GM06990 (cell line): ENCODE data around the gene DOCK9.
A peak's percentile ranks its signal among the peaks of the same experiment; 100 is the strongest.

ENCODE experiments used
- DNase-seq: peaks from one replicate; pipeline ENCODE4 v3.0.0-alpha.2; 2011; ENCODE audit not compliant: insufficient read length; ENCODE audit errors: extremely low read depth
- H3K27me3 ChIP-seq: replicated peaks from 2 replicates; pipeline ENCODE4 v1.6.0; 2011; ENCODE audit warnings: low read length; ENCODE audit not compliant: control insufficient read depth, insufficient read depth
- H3K36me3 ChIP-seq: 2 replicates; pipeline ENCODE4 v1.5.1; 2011; ENCODE audit warnings: low read length; ENCODE audit not compliant: control insufficient read depth, insufficient read depth
- H3K4me3 ChIP-seq: replicated peaks from 2 replicates; pipeline ENCODE4 v1.5.1; 2011; ENCODE audit warnings: low read depth, mild to moderate bottlenecking, control low read depth, low read length
- TF ChIP-seq, protein P1 (sequence below): IDR thresholded peaks from 2 replicates; pipeline ENCODE4 v1.5.1; 2011; ENCODE audit warnings: low read length, control low read depth, mild to moderate bottlenecking, inconsistent platforms; ENCODE audit not compliant: insufficient read depth, poor library complexity, severe bottlenecking

Gene DOCK9

DNA sequence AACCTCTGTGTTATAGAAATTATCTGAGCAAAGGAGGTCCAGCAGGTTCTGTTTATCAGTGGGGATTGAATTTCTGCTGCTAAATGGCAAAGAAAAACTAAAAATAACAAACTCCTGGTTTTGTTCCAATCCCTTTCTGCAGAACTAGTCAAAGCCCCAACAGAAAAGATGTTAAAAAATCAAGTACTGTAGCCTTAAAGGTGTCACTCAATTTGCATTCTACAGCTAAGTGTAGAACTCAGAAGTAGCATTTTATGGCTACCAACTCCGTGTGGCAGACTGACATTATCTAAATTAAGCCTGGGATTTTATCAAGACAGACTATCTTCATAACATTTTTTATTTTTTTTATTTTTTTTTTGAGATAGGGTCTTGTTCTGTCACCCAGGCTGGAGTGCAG is 133.8 kb downstream of the DOCK9 start:
- no peak overlapping the region for H3K4me3 ChIP-seq
- DNase-seq = no peak
- TF ChIP-seq, protein P1, sequence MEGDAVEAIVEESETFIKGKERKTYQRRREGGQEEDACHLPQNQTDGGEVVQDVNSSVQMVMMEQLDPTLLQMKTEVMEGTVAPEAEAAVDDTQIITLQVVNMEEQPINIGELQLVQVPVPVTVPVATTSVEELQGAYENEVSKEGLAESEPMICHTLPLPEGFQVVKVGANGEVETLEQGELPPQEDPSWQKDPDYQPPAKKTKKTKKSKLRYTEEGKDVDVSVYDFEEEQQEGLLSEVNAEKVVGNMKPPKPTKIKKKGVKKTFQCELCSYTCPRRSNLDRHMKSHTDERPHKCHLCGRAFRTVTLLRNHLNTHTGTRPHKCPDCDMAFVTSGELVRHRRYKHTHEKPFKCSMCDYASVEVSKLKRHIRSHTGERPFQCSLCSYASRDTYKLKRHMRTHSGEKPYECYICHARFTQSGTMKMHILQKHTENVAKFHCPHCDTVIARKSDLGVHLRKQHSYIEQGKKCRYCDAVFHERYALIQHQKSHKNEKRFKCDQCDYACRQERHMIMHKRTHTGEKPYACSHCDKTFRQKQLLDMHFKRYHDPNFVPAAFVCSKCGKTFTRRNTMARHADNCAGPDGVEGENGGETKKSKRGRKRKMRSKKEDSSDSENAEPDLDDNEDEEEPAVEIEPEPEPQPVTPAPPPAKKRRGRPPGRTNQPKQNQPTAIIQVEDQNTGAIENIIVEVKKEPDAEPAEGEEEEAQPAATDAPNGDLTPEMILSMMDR = no peak
- H3K27me3 ChIP-seq = no peaks in the 10 kb centered on the region
- no peaks in the 10 kb centered on the region for H3K36me3 ChIP-seq

DNA sequence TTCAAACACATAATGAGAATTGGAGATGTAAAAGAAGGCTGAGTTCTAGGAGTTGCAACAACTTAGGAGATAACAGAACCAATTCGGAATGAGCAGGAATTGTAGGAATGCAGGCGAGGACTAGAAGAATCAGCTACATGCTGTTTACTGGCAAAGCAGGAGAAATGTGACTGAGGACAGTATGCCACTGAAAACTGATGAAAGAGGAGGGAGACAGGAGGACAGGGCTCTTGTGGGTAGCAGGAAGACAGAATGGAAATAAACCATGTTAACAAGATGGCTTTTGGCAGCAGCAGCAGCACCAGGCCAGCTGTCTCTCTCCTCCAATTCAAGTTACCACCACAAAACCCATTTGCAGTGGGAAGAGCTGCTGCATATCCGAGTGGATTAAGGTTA is 134.4 kb downstream of the DOCK9 start:
- Histone ChIP-seq H3K36me3 (no peaks in the 10 kb centered on the region), H3K4me3 (no peak overlapping the region), H3K27me3 (no peaks in the 10 kb centered on the region)
- DNase-seq = no peak
- TF ChIP-seq, protein P1 = no peak

DNA sequence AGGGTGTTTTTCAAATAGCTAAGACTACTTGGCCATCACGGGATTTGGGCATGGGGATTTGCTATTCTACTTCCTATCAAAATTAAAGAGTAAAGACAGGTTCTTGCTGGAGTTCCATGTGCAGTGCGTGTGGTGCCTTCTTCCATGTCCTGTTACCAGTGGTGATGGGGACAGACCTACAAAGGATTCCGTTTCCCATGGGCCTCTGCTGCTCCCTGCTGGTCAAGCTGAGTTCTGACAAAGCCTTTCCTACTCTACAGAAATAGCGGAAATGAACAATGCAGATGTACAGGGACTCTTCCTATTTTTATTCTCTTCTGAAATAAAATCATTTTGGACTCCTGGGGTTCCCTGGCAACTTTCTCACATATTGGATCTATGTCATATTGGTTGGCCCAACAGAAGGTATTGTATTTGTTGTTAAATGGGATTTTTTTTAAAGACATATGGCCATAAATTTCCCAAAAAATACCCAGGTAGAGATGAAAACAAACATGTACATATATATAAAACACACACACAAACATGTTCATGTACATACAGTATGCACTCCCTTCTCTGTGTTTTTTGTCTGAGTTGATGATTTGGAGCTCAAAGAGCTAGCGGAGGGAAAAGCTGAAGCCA is 134.9 kb downstream of the DOCK9 start:
- Histone ChIP-seq H3K4me3 (no peak overlapping the region), H3K27me3 (no peaks in the 10 kb centered on the region), H3K36me3 (no peaks in the 10 kb centered on the region)
- DNase-seq = peak; percentile 24
- TF ChIP-seq, protein P1 = peak; percentile 86

DNA sequence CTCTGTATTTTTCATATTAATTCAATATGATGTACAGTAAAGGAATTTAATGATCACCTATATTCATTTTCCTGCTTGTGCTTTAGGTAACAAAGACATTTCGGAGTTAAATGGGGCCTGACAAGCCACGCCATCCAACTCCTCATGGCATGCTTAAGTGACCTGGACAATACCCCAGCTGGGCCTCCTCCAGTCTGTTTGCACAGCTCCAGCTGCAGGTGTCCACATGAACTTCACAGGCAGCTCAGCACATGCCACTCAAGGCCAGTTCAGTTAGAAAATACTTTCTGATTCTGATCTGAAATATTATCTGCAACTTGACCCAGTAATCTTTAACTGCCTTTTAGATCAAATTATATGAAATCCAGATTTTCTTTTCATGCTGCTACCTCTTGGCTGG is 135.8 kb downstream of the DOCK9 start:
- Histone ChIP-seq H3K4me3 (no peak overlapping the region), H3K36me3 (no peaks in the 10 kb centered on the region), H3K27me3 (no peaks in the 10 kb centered on the region)
- TF ChIP-seq, protein P1 = no peak
- no peak for DNase-seq

DNA sequence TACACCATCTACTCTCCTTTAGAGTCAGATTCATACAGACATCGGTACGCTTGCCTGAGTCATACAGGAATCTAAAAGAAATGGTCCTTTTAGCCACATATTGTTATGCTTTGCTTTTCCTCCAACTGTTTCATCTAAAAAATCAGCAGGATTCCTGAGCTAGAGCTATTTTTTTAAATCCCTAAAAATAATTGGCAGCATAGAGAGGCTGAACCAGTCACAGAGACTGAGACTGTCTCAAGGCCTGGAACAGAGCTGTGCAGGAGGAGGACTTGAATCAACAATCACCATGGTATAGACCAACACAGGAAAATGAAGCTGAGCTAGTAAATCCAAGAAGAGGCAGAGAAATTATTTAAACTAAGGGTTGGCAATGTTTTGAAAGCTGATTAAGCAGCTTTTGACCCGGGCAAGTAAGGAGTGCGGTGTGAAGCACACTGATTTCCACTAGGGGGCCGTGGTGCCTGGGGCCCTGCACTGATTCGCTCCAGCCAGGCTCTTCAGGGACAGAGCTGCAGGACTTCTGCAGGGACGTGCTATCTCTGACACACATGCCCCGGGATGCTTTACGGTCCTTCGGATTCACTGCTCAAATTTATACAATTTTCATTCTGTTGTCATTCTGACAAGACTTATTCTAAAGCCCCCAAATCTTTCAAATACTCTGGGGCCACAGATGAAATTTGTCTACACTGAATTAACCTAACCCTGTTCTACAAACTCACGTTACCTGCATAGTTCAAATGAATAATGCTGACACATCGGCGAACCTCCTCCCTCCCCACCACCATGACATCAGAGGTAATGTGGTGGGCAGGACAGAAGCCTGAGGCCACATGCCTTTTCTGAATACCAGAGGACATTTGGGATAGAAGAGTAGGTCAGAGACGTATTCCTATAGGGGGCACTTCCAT is 137.8 kb downstream of the DOCK9 start:
- TF ChIP-seq, protein P1 = peak; percentile 96
- peak; percentile 18 for DNase-seq
- Histone ChIP-seq H3K36me3 (no peaks in the 10 kb centered on the region), H3K4me3 (no peak overlapping the region), H3K27me3 (no peaks in the 10 kb centered on the region)
